ENCODE results near the gene GSTA2. TPM values are rescaled to one million over a fixed set of nuclear protein-coding genes. Genes with fewer than 3 reads are reported as not detected.
"Not testable (repeated sequence)": the region's sequence is repeated elsewhere in the genome, so short reads cannot be mapped to it uniquely, and the experiment has no call there.

Gene GSTA2
- total and polyA plus RNA-seq, 2 experiments from 2014 or later, result 0.11 TPM; not detected in 1

DNA sequence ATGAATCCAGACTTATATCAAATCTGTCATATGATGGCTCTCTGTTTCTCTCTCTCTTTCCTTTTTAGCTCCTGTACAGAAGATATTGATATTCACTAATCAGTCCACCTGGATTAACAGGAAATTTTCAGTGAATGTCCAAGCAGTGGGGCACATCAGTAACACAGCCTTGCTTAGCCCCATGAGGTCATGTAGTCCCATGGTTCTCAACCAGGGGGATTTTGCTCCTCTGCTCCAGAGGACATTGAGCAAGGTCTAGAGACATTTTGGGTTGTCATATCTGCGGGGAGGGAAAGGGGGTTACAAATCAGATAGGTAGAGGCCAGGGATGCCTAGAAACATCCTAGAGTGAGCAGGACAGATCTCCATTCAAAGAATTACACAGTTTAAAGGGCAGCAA, 39.5 kb upstream of the GSTA2 start:
- H3F3A ChIP-seq (ENCODE audit: insufficient read depth), result peaks cover 17% of the 10 kb centered on the region; the same call in 1 of the 2 replicates
- TF ChIP-seq EZH2phosphoT487 (IDR thresholded peaks at IDR 0.05; ENCODE audit: insufficient read depth, low read depth), result no peak
- no peak for TF ChIP-seq EZH2 (IDR thresholded peaks at IDR 0.05; ENCODE audit: insufficient read depth, poor library complexity, severe bottlenecking)
- no peaks in the 10 kb centered on the region for H3K36me3 ChIP-seq (ENCODE audit: low read depth)
- DNase-seq, result no peak
- no peaks in the 10 kb centered on the region for H4K20me1 ChIP-seq (ENCODE audit: insufficient read depth)
- H3K27me3 ChIP-seq (replicated peaks; ENCODE audit: insufficient read depth), result no peaks in the 10 kb centered on the region
- no peaks in the 10 kb centered on the region for H3K9me3 ChIP-seq (ENCODE audit: low read depth)
- no peak overlapping the region for H3K9ac ChIP-seq
- H3K79me2 ChIP-seq (ENCODE audit: insufficient read depth), result no peaks in the 10 kb centered on the region
- no peak overlapping the region for H3K27ac ChIP-seq
- 55 to 71% methylated on average over 1 of the region's 1 CpG for WGBS, 2 experiments (ENCODE audit: low coverage in 1 of 2, low lambda C conversion rate in 2 of 2, missing lambda C conversion rate in 2 of 2)
- no peak overlapping the region for H3K4me2 ChIP-seq (ENCODE audit: unreplicated experiment)
- no peak overlapping the region for H2AFZ ChIP-seq
- H3K4me1 ChIP-seq (ENCODE audit: insufficient read depth), result peaks cover 15% of the 10 kb centered on the region
- H3K9me2 ChIP-seq (ENCODE audit: insufficient read depth), result no peaks in the 10 kb centered on the region
- no peak overlapping the region for H3K4me3 ChIP-seq
- in situ Hi-C loops (cut with MboI), result no loop called here

DNA sequence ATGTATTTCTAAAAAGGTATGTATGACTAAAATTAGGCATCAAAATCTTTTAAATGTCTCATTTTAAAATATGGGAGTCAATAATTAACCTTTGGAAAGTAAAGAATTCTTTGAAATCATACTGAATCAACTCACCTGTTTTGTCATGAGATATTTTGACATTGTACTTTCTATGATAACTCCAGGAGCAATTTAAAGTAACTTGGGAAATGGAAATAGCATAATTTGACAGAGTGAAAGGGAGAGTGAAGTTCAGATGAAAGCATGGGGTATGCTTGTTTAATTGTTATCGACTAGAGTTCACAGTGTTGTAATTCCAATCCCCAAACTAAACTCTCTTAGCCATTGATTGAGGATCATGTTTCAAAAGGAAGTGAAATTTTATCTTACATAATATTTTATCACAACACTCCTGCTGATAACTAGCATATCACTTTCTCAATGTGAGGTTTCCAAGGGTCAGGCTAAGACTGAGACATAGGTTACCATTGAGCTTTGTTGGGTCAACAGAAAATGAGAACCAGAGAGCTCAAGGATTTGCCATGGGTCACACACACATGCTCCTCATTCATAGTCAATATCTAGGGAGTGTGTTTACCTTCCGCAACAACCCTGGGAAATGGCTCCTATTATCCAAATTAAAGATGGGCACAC, 38.0 kb upstream of the GSTA2 start:
- H3K4me1 ChIP-seq (ENCODE audit: insufficient read depth), result peaks cover 15% of the 10 kb centered on the region
- no peaks in the 10 kb centered on the region for H3K79me2 ChIP-seq (ENCODE audit: insufficient read depth)
- H4K20me1 ChIP-seq (ENCODE audit: insufficient read depth), result no peaks in the 10 kb centered on the region
- no peak overlapping the region for H2AFZ ChIP-seq
- H3K9me2 ChIP-seq (ENCODE audit: insufficient read depth), result no peaks in the 10 kb centered on the region
- H3K27me3 ChIP-seq (replicated peaks; ENCODE audit: insufficient read depth), result no peaks in the 10 kb centered on the region
- H3K27ac ChIP-seq, result no peak overlapping the region
- DNase-seq, result no peak
- no peak for TF ChIP-seq EZH2phosphoT487 (IDR thresholded peaks at IDR 0.05; ENCODE audit: insufficient read depth, low read depth)
- no peak for TF ChIP-seq EZH2 (IDR thresholded peaks at IDR 0.05; ENCODE audit: insufficient read depth, poor library complexity, severe bottlenecking)
- H3K9ac ChIP-seq, result no peak overlapping the region
- H3K4me2 ChIP-seq (ENCODE audit: unreplicated experiment), result no peak overlapping the region
- in situ Hi-C loops (cut with MboI), result no loop called here
- peaks cover 17% of the 10 kb centered on the region; the same call in 1 of the 2 replicates for H3F3A ChIP-seq (ENCODE audit: insufficient read depth)
- H3K9me3 ChIP-seq (ENCODE audit: low read depth), result no peaks in the 10 kb centered on the region
- no peaks in the 10 kb centered on the region for H3K36me3 ChIP-seq (ENCODE audit: low read depth)
- 87 to 90% methylated on average over 2 of the region's 2 CpGs for WGBS, 2 experiments (ENCODE audit: low coverage in 1 of 2, low lambda C conversion rate in 2 of 2, missing lambda C conversion rate in 2 of 2)
- no peak overlapping the region for H3K4me3 ChIP-seq

DNA sequence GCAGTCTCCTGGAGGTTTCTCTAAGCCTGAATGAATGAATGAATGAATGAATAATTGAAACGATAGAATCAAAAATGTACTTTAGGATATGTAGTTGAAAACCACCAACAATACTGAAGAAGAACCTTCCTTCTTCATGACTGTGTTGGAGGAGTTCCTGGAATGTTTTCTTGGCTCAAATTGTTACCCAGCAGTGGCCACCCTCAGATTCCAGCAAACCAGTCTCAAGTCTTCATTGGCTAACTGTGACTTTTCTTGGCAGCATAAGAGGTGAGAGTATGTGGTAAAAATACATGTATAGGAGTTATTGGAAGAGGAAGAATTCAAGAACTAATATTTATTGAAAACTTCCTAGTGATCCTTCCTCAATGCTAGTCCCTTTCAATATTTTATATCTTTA, 36.0 kb upstream of the GSTA2 start:
- H3K4me1 ChIP-seq (ENCODE audit: insufficient read depth), result peaks cover 19% of the 10 kb centered on the region

DNA sequence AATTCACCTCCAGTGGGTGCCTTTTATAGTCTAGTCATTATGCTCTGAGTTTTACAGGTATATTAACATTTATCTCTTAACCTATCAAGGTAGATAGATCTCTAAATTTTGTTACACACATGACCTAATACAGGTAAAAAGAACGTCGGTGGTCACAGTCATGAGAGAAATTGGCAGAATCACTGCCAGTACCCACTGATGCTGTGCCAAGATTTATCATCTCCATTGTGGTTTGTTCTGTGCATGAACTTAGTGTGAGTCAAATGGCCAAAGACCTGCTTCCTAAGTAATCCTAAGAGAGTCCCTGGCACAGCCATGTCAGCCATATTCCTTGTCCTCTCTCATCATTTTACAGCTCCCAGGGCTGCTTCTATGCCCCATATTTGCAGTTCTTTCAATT, 31.1 kb upstream of the GSTA2 start:
- Histone ChIP-seq H3F3A (ENCODE audit: insufficient read depth) (peaks cover 22% of the 10 kb centered on the region; the same call in 1 of the 2 replicates), H3K4me1 (ENCODE audit: insufficient read depth) (peaks cover 24% of the 10 kb centered on the region)
- H3K27ac ChIP-seq; H3K9ac ChIP-seq; H3K4me3 ChIP-seq; H2AFZ ChIP-seq; H3K79me2 ChIP-seq (ENCODE audit: insufficient read depth); H3K27me3 ChIP-seq (replicated peaks; ENCODE audit: insufficient read depth); H3K36me3 ChIP-seq (ENCODE audit: low read depth); in situ Hi-C loops (cut with MboI); H3K9me3 ChIP-seq (ENCODE audit: low read depth); H4K20me1 ChIP-seq (ENCODE audit: insufficient read depth); H3K9me2 ChIP-seq (ENCODE audit: insufficient read depth); H3K4me2 ChIP-seq (ENCODE audit: unreplicated experiment): not testable (repeated sequence)
- peak; percentile 28 for DNase-seq
- WGBS, 2 experiments (ENCODE audit: low coverage in 1 of 2, low lambda C conversion rate in 2 of 2, missing lambda C conversion rate in 2 of 2), result 43 to 44% methylated on average over 2 of the region's 2 CpGs

More for the DNA sequence above, 36.0 kb upstream of the GSTA2 start:
- H3K4me2 ChIP-seq (ENCODE audit: unreplicated experiment), result peak overlapping the region; percentile 48
- H2AFZ ChIP-seq; H3K36me3 ChIP-seq (ENCODE audit: low read depth); H3K9ac ChIP-seq; H3K27me3 ChIP-seq (replicated peaks; ENCODE audit: insufficient read depth); H3K9me3 ChIP-seq (ENCODE audit: low read depth); H4K20me1 ChIP-seq (ENCODE audit: insufficient read depth); H3K79me2 ChIP-seq (ENCODE audit: insufficient read depth); H3K9me2 ChIP-seq (ENCODE audit: insufficient read depth); in situ Hi-C loops (cut with MboI); H3K4me3 ChIP-seq: not testable (repeated sequence)
- peak overlapping the region; percentile 19 for H3K27ac ChIP-seq
- DNase-seq, result peak; percentile 73
- peaks cover 17% of the 10 kb centered on the region; the same call in 1 of the 2 replicates for H3F3A ChIP-seq (ENCODE audit: insufficient read depth)
- WGBS, 2 experiments (ENCODE audit: low coverage in 1 of 2, low lambda C conversion rate in 2 of 2, missing lambda C conversion rate in 2 of 2), result 44 to 56% methylated on average over 1 of the region's 1 CpG

DNA sequence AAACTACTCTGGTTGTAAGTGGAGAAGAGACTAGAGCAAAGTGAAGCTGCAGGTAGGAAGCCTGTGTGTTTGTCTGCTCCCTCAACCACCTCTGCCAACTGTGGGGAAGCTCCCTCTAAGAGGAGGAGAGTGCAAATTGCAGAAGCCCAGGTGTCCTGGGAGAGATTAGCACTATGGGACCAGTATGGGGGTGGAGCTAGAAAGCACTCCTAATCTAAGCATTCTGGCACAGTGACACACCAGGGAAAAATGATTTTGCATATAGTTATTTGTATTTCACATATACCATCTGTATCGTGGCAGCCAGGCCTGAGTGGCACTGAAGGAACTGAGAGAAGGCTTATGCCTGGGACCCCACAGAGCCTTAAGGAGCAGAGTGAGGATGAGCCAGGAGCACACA, 27.6 kb upstream of the GSTA2 start:
- Histone ChIP-seq H3K9me3 (ENCODE audit: low read depth) (no peaks in the 10 kb centered on the region), H2AFZ (no peak overlapping the region), H3K4me1 (ENCODE audit: insufficient read depth) (peaks cover 18% of the 10 kb centered on the region), H3K79me2 (ENCODE audit: insufficient read depth) (no peaks in the 10 kb centered on the region), H4K20me1 (ENCODE audit: insufficient read depth) (no peaks in the 10 kb centered on the region), H3K27me3 (replicated peaks; ENCODE audit: insufficient read depth) (no peaks in the 10 kb centered on the region), H3F3A (ENCODE audit: insufficient read depth) (0 out of 2 replicates have a peak, but pooled peaks cover 18% of the 10 kb centered on the region), H3K4me2 (ENCODE audit: unreplicated experiment) (no peak overlapping the region), H3K9me2 (ENCODE audit: insufficient read depth) (no peaks in the 10 kb centered on the region), H3K9ac (no peak overlapping the region), H3K4me3 (no peak overlapping the region), H3K27ac (no peak overlapping the region), H3K36me3 (ENCODE audit: low read depth) (no peaks in the 10 kb centered on the region)
- TF ChIP-seq EZH2phosphoT487 (IDR thresholded peaks at IDR 0.05; ENCODE audit: insufficient read depth, low read depth) (no peak), EZH2 (IDR thresholded peaks at IDR 0.05; ENCODE audit: insufficient read depth, poor library complexity, severe bottlenecking) (no peak)
- 0% methylated on average over 1 of the region's 1 CpG; no CpG with 5 or more reads in 1 of the 2 experiments for WGBS, 2 experiments (ENCODE audit: low coverage in 1 of 2, low lambda C conversion rate in 2 of 2, missing lambda C conversion rate in 2 of 2)
- no peak for DNase-seq
- in situ Hi-C loops (cut with MboI), result no loop called here

DNA sequence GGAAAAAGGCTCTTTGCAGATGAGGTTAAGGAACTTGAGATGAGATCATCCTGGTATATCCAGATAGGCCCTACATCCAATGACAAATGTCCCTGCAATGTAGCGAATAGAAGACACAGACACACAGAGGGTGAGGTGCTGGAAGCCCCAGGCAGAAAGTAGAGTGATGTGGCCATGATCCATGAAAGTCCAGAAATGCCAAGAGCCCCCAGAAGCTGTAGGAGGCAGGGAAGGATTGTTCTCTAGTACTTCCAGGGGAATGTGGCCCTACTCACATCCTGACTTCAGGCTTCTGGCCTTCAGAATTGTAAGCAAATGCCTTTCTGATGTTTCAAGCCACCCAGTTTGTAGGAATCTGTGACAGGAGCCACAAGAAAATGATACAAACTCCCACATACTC, 26.4 kb upstream of the GSTA2 start:
- not testable (repeated sequence) for H3K36me3 ChIP-seq (ENCODE audit: low read depth); H3K9me3 ChIP-seq (ENCODE audit: low read depth); H3K79me2 ChIP-seq (ENCODE audit: insufficient read depth); H4K20me1 ChIP-seq (ENCODE audit: insufficient read depth); H3K4me3 ChIP-seq; H3K9me2 ChIP-seq (ENCODE audit: insufficient read depth); H3K9ac ChIP-seq; H3K27me3 ChIP-seq (replicated peaks; ENCODE audit: insufficient read depth)
- in situ Hi-C loops (cut with MboI), result loop anchor here (5.0 kb wide), 1 partner anchor 38 kb away; no protein-coding TSS in a partner anchor
- WGBS, 2 experiments (ENCODE audit: low coverage in 1 of 2, low lambda C conversion rate in 2 of 2, missing lambda C conversion rate in 2 of 2), result 56 to 70% methylated on average over 1 of the region's 1 CpG
- peak; percentile 55 for DNase-seq
- Histone ChIP-seq H3K4me2 (ENCODE audit: unreplicated experiment) (peak overlapping the region; percentile 24), H3K4me1 (ENCODE audit: insufficient read depth) (peaks cover 15% of the 10 kb centered on the region), H3K27ac (peak overlapping the region; percentile 52), H3F3A (ENCODE audit: insufficient read depth) (0 out of 2 replicates have a peak, but pooled peaks cover 18% of the 10 kb centered on the region), H2AFZ (peak overlapping the region; percentile 47)
